HG03558 (cell line): ENCODE results near the gene AFF1.

Experiments
- ATAC-seq: cut with Tn5 transposase; IDR thresholded peaks from one replicate; pipeline ENCODE4 v1.9.1; 2021; ENCODE audit warnings: moderate number of reproducible peaks; ENCODE audit not compliant: unreplicated experiment; ENCODE audit errors: extremely low read depth

Gene AFF1

GRCh38 chr4:87100168-87100567 is 165.4 kb downstream of the AFF1 start:
- no peak for ATAC-seq

DNA sequence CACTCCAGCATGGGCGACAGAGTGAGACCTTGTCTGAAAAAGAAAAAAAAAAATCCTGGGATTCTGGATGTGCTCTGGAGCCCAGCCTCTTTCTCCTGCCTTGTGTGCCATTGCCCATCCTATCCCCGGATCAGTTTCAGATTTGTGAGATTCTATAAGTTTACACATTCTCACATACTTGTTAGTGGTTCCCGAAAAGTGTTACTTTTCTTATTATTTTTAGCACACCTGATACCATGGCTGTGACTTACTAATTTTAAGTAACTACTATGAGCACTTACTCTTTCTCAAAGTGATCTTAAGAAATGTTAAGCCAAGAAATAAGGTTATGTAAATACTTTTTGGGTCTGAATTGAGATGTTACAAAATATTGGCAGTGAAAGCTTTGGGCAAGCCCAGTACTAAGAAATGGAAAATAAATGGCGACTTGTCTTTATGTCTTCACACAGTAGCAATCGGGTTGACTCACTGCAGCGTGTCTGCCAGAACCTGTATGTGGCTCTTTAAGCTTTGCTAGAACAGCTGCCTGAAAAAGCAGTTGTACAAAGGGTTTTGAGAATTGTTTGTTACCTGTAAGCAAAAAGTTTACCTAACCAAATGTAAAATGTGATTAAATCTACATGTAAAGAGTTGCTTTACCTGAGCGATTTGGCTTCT is 166.9 kb downstream of the AFF1 start:
- no peak for ATAC-seq

GRCh38 chr4:87103086-87103485 is 168.3 kb downstream of the AFF1 start:
- ATAC-seq, result no peak

- ATAC-seq, result no peak
Observed at GRCh38 chr4:87103691-87104187, 168.9 kb downstream of the AFF1 start.

DNA sequence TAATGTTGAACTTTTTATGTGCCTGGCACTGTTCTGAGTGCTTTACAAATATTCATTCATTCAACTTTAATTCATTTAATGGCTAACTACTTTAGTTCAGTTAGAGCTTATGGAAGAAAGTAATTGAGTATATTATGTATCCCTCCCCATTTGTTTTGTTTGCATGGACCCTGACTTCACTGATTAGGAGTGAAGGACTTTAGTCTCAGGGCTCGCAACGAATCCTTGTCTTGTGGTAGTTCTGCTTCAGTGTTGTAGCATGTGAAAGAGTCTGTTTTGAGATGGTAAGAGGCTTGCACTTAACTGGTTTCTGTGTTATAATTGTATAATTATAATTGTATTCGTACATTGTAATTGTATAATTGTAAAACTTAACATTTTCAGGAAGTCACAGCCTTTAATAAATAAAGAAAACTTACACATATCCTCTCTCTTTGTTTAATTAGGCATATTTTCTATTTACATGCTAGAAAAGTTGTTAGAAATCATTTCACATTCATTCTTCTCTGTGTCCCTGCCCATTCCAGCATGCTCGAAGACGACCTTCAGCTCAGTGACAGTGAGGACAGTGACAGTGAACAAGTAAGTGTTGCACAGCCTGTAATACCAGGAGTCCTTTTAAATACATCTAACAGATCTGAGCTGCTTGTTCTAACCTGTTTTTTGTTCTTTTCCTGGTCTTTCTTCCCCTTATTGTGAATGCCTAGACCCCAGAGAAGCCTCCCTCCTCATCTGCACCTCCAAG is 170.5 kb downstream of the AFF1 start:
- no peak for ATAC-seq

DNA sequence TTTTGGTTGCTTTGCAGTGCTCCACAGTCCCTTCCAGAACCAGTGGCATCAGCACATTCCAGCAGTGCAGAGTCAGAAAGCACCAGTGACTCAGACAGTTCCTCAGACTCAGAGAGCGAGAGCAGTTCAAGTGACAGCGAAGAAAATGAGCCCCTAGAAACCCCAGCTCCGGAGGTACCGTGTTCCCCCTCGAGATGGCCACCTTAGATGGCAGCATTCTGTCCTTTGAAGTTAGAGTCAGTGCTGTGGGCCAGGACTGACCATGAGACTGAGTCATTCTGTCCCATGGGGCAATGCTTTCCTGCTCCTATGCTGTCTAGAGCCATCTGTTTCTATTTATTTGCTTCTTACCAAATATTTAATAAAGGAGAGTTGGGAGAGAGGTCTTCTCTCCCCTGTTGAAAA is 173.3 kb downstream of the AFF1 start:
- ATAC-seq, result no peak

GRCh38 chr4:87109121-87109520 is 174.3 kb downstream of the AFF1 start:
- no peak for ATAC-seq

- no peak for ATAC-seq
Observed at GRCh38 chr4:87109945-87110344, 175.1 kb downstream of the AFF1 start.

DNA sequence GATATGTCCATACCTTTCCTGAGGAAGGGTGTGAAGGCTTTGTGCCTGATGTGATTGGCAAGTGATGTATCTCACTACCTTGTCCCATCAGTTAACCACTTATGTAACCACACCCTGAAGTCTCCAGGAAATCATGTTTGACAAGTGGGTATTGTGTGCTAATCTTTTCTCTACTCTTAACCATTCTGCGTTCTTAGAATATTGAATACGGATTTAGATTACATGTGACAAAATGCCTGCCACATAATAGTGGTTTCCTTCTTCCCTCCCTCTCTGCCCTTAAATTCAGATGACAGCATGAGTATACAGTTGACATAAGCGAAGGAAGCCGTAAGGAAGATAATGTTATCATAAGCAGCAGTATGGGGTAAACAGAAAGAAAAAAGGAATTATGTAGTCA is 177.3 kb downstream of the AFF1 start:
- ATAC-seq, result no peak

- no peak for ATAC-seq
Observed at GRCh38 chr4:87114245-87115062, 179.6 kb downstream of the AFF1 start.

GRCh38 chr4:87116231-87116630 is 181.4 kb downstream of the AFF1 start:
- ATAC-seq, result no peak

DNA sequence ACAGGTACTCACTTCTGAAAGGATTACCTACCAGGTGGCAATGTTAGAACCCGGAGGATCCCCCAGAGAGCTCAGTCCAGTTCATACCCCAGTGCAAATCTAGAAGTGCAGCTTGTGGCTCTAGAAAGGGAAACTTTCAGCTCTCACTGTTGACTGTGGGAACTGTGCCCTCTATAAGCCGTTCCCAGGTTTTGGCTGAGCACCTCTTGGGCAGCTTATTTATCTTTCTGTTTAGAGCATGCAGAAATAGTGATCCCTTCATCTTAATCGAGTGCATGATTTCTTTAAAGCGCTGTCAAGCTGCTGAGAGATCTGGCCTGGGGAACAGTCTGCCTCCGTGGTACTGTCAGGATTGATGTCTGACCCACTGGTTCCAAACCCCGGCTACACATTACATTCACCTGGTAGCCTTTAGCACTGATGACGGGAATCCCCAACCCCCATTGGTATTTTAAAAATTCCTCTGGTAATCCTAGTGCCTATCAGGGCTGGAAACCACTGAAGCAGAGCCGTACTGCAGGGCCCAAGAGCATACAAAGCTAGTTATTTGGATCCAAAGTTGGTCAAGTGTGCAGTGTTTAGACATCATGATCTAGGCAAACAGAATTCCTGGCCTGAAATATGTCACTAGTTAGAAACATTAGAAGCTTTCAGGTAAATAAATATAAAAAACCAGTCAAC is 182.4 kb downstream of the AFF1 start:
- ATAC-seq, result no peak

DNA sequence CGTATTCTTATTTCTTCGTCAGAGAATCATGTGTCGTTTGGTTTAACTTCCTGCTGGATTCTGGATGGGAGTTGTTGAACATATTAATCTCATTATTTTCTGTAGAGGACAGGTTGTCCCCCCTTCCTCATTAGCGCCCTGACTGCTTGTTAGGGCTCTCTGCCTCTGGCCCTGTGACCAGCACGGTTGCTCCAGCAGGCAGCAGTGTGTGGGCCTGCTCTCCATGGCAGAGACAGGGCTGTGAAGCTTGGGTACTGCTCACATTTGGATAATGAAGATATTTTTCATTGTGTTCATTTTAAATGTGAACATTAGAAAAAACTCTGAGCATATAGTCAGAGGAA is 182.9 kb downstream of the AFF1 start:
- ATAC-seq, result no peak

DNA sequence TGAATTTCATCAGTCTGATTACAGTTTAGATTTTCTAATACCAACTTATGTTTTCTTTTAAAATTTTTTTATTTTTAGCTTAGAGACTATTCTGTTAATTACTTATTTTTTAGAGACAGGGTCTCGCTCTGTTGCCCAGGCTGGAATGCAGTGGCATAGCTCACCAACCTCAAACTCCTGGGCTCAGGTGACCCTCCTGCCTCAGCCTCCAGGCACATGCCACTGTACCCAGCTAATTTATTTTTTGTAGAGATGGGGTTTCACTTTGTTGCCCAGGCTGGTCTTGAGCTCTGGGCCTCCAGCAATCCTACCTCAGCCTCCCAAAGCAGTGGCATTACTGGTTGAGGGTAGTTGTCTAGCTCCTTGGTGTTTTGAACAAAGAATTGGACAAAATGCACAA is 183.6 kb downstream of the AFF1 start:
- no peak for ATAC-seq

DNA sequence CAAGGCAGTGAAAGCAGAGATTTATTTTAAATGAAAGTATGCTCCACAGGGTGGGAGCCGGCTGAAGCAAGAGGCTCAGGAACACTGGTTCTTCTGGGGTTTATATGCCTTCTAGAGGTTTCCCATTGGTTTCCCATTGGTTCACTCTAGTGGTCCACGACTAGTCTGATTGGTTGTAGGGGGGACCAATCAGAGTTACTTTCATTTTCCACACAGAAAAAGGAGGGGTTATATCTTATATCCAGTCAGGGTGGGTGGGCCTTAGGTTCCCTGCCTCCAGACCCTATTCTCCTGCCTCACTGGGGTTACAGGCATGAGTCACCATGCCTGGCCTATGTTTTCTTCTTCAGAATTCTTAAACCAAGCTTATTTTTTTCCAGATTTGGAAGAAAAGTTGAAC is 184.0 kb downstream of the AFF1 start:
- no peak for ATAC-seq

DNA sequence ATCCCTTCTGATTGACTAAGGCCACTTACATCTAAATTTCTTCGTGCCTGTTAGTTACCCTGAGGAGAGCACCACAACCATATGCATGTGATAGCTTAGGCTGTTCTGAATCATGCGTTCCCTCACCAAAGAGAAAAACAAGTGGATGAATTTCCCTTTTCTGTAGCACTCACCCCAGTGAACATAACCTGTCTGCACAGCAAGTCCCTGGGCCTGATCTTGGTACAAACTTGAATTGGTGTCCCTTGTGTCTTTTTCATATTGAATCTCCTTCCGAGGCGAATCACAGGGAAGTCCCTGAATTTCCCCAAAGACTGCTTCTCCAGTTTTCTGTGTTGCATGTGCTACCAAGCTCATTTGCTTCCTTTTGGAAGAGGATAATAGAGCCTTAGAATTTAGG is 185.2 kb downstream of the AFF1 start:
- ATAC-seq, result no peak

GRCh38 chr4:87120411-87121162 is 185.8 kb downstream of the AFF1 start:
- ATAC-seq, result no peak

GRCh38 chr4:87121341-87122065 is 186.7 kb downstream of the AFF1 start:
- ATAC-seq, result no peak

DNA sequence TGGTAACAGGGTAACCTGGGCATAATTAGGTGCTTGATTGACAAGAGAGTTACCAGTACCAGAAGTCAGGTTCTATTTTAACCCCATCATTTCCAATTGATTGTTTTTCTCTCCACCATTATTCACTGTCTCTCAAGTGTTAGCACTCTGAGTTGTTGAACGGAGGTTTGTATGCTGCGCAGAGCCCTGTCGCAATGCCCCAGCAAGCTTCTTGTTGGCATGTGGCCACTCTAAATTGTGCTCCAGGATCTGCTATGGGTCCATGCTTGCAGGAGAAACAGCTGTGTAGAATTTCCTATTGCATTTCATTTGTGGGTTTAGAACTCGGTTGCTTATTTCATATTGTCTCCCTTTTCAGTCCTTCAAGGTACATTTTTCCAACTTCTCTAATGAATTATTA is 187.4 kb downstream of the AFF1 start:
- ATAC-seq, result no peak
